Measurements from ENCODE around the gene PRR13.
A peak's percentile ranks its signal among the peaks of the same experiment; 100 is the strongest.
"Not testable (repeated sequence)": the region's sequence is repeated elsewhere in the genome, so short reads cannot be mapped to it uniquely, and the experiment has no call there.

Gene PRR13, protein sequence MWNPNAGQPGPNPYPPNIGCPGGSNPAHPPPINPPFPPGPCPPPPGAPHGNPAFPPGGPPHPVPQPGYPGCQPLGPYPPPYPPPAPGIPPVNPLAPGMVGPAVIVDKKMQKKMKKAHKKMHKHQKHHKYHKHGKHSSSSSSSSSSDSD

DNA sequence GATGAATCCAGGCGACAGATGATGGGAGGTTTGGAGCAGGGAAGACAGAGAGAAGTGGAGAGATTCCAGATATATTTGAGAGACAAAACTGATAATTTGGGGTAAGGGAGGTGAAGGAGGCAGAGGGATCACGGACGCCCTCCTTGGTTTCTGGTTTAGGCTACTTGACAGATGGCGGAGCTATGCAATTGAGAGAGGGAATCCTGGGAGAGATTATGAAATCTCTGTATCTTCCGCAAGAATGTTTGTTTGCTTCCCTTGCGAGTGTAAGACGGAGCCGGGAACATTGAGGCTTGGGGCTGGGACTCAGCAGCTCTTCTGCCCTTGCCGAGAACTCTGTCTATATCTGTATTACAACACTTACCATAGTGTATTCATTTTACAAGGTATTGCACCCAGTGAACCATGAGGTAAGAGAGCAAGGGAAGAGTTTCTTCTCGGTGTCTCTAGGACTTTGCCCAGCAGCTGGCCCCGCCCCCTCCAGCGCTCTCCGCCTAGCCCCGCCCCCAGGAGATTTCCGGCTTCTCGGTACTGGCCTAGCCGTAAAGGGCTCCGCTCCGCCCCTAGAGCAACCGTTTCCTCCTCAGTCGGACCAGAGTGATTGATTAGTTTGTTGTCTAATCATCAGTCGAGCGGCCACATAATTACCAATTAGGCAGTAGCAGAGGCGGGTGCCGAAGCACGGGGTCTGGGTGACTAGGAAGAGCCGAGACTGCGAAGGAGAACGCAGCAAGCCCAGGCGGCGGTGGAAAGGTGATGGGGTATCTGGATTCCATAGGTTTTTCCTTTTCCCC is at the start of gene PRR13:
Gene PRR13 (plus strand): TSS at position 695 of the 794 bp plus-strand sequence. CDS start 981 bp downstream, outside the sequence.
- DNase-seq (ENCODE audit: low read depth) = peak; percentile 99
- TF ChIP-seq, protein P1, sequence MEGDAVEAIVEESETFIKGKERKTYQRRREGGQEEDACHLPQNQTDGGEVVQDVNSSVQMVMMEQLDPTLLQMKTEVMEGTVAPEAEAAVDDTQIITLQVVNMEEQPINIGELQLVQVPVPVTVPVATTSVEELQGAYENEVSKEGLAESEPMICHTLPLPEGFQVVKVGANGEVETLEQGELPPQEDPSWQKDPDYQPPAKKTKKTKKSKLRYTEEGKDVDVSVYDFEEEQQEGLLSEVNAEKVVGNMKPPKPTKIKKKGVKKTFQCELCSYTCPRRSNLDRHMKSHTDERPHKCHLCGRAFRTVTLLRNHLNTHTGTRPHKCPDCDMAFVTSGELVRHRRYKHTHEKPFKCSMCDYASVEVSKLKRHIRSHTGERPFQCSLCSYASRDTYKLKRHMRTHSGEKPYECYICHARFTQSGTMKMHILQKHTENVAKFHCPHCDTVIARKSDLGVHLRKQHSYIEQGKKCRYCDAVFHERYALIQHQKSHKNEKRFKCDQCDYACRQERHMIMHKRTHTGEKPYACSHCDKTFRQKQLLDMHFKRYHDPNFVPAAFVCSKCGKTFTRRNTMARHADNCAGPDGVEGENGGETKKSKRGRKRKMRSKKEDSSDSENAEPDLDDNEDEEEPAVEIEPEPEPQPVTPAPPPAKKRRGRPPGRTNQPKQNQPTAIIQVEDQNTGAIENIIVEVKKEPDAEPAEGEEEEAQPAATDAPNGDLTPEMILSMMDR (IDR thresholded peaks at IDR 0.05; ENCODE audit: control insufficient read depth, insufficient read depth, low read depth, low read length, missing control alignments) = no peak
- H3K4me3 ChIP-seq (ENCODE audit: control insufficient read depth, low read depth, low read length) = peak within 1 kb of the TSS; percentile 86

DNA sequence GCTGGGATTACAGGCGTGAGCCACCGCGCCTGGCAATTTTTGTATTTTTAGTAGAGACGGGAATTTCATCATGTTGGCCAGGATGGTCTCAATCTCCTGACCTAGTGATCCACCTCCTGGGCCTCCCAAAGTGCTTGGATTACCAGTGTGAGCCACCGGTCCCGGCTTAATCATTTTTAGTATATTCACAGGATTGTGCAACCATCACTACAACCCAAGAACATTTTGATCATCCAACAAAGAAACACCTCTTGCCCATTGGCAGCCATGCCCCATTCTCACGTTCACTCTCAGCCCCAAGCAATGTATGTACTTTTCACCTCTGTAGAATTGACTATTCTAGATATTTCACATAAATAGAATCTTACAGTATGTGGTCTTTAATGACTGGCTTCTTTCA is 41.6 kb upstream of the PRR13 start:
- DNase-seq (ENCODE audit: low read depth) = no peak
- TF ChIP-seq, protein P1 (IDR thresholded peaks at IDR 0.05; ENCODE audit: control insufficient read depth, insufficient read depth, low read depth, low read length, missing control alignments) = no peak
- H3K4me3 ChIP-seq (ENCODE audit: control insufficient read depth, low read depth, low read length) = no peak overlapping the region

DNA sequence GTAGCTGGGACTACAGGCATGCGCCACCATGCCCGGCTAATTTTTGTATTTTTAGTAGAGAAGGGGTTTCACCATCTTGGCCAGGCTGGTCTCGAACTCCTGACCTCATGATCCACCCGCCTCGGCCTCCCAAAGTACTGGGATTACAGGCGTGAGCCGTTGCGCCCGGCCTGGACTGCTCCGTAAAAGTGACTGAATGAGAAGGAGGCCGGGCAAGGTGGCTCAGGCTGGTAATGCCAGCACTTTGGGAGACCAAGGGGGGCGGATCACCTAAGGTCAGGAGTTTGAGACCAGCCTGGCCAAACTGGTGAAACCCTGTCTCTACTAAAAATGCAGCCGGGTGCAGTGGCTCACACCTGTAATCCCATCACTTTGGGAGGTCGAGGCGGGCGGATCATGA is 39.2 kb upstream of the PRR13 start:
- not testable (repeated sequence) for H3K4me3 ChIP-seq (ENCODE audit: control insufficient read depth, low read depth, low read length); DNase-seq (ENCODE audit: low read depth)

DNA sequence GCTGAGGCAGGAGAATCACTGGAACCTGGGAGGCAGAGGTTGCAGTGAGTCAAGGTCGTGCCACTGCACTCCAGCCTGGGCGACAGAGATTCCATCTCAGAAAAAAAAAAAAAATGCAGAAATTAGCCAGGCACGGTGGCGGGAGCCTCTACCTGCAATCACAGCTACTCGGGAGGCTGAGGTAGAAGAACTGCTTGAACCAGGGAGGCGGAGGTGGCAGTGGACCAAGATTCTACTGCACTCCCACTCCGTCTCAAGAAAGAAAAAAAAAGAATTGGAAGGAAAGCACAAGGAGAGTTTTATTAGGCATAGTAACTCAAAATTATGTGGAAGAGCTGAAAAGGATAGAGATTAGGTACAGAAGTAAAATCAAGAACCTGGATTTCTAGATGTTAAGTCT is 38.7 kb upstream of the PRR13 start:
- H3K4me3 ChIP-seq (ENCODE audit: control insufficient read depth, low read depth, low read length) = no peak overlapping the region
- no peak for DNase-seq (ENCODE audit: low read depth)
- TF ChIP-seq, protein P1 (IDR thresholded peaks at IDR 0.05; ENCODE audit: control insufficient read depth, insufficient read depth, low read depth, low read length, missing control alignments) = no peak

DNA sequence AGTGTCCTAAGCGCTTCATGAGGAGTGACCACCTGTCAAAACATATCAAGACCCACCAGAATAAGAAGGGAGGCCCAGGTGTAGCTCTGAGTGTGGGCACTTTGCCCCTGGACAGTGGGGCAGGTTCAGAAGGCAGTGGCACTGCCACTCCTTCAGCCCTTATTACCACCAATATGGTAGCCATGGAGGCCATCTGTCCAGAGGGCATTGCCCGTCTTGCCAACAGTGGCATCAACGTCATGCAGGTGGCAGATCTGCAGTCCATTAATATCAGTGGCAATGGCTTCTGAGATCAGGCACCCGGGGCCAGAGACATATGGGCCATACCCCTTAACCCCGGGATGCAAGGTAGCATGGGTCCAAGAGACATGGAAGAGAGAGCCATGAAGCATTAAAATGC is 30.6 kb upstream of the PRR13 start:
- DNase-seq (ENCODE audit: low read depth) = no peak
- TF ChIP-seq, protein P1 (IDR thresholded peaks at IDR 0.05; ENCODE audit: control insufficient read depth, insufficient read depth, low read depth, low read length, missing control alignments) = no peak
- no peak overlapping the region for H3K4me3 ChIP-seq (ENCODE audit: control insufficient read depth, low read depth, low read length)

DNA sequence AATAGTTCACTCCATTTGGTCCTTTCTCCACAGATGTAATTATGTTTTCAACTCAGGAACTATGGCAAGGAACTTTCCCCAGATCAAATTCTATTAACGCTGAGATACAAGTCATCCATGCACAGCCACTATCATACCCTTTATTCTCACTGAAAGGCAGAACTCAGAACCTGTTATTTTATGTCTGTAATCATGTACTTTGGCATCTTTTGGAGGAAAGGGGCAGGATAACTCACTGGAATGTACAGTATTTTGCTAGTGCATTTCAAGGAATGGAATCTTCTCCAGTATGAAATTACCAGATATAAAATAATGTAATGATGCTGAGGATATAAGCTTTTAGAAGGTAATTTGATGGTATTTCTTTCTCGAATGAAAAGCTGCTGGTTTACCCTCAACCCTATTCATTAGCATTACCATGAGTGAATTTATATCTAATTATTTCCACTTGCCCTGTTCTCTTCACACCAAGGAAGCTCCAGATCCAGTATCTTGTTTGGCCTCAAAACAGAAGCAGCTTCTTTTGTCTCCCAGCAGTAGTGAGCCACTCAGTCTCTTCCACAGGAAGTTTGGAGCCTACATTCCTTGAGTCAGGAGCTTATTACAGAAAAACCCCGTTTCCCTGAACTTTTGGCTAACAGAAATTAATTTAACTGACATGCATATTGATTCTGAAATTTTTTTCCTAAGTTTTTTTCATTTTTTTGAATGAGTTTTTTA is 27.9 kb upstream of the PRR13 start:
- no peak for DNase-seq (ENCODE audit: low read depth)
- TF ChIP-seq, protein P1 (IDR thresholded peaks at IDR 0.05; ENCODE audit: control insufficient read depth, insufficient read depth, low read depth, low read length, missing control alignments) = no peak
- H3K4me3 ChIP-seq (ENCODE audit: control insufficient read depth, low read depth, low read length) = no peak overlapping the region
